Mucosa of rectum (tissue), 2 donors: Measurements from ENCODE around the gene TP53I11.

ENCODE experiments used
- H3K27ac ChIP-seq, 2 donors: one replicate each; pipeline ENCODE4 v1.7.0; 2013; ENCODE audit warnings: inconsistent platforms in 2 of 2, low read depth in 2 of 2, low read length in 2 of 2
- H3K27me3 ChIP-seq, 2 donors: one replicate each; pipeline ENCODE4 v1.7.0; 2013; ENCODE audit warnings: low read length in 2 of 2; ENCODE audit not compliant: control insufficient read depth in 2 of 2, insufficient read depth in 2 of 2
- H3K36me3 ChIP-seq, 2 donors: one replicate each; pipeline ENCODE4 v1.7.0; 2013; ENCODE audit warnings: low read length in 2 of 2; ENCODE audit not compliant: control insufficient read depth in 2 of 2, insufficient read depth in 2 of 2
- H3K4me1 ChIP-seq, 2 donors: one replicate each; pipeline ENCODE4 v1.7.0; 2013; ENCODE audit warnings: low read length in 2 of 2, mild to moderate bottlenecking in 1 of 2; ENCODE audit not compliant: control insufficient read depth in 2 of 2, insufficient read depth in 2 of 2
- H3K4me3 ChIP-seq, 2 donors: one replicate each; pipeline ENCODE4 v1.7.0; 2013; ENCODE audit warnings: low read length in 2 of 2
- H3K9ac ChIP-seq, 2 donors: one replicate each; pipeline ENCODE4 v1.7.0; 2013; ENCODE audit warnings: low read length in 2 of 2, low read depth in 1 of 2, mild to moderate bottlenecking in 1 of 2
- H3K9me3 ChIP-seq, 2 donors: one replicate each; pipeline ENCODE4 v1.7.0; 2013; ENCODE audit warnings: low read length in 2 of 2; ENCODE audit not compliant: control insufficient read depth in 2 of 2
- donor health status: healthy.
- donor health status: Normal muscosa, but diverticular disease.

The TP53I11 gene

DNA sequence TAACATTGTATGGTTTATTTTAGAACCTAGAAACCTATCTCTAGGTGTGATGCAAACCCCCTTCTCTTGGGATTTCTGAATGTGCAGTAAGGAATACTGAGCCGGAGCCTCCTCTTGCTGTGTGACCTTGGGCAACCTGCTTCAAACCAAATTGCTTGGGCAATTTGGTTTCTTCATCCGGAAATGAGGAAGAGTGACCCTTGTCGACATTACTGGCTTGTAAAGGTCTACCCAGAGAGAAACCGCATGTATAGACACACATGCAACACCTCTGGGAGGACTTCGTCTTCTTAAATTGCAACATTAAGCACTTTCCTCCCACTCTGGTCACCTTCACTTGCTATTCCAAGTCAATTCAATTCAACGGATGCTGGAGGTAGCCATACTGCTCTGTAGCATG lies 19.6 kb upstream of the TP53I11 start:
- Histone ChIP-seq H3K36me3 (no peaks in the 10 kb centered on the region), H3K27ac (no peak overlapping the region), H3K27me3 (no peaks in the 10 kb centered on the region), H3K4me3 (no peak overlapping the region), H3K9ac (no peak overlapping the region), H3K4me1 (peaks cover 4 to 10% of the 10 kb centered on the region in 2 donors), H3K9me3 (no peaks in the 10 kb centered on the region)

DNA sequence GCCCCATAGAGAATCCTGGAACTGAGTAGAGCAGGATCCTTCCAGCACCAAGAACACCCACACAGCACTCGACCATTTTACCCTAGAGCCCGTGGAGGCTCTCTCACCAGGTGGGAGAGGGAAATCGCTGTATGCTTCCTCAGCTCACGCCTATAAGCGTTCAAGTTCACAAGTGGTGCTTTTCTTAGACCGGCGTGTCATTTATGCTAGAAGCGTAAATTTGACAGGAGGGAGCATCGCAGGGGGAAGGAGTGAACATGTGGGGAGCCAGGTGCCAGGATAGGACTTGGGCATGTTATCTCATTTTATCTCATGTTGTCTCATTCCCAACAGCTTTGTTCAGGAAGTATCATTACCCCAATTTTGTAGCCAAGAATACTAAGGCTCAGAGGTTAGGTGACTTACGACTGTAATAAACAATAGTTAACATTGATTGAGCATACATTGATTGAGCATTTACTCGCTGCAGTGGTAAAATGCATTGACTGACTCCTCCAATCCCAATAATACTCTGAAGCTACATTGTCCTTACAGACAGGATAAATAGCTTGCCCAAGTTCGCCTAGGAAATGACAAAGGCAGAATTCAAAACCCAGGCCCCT lies 19.1 kb upstream of the TP53I11 start:
- Histone ChIP-seq H3K4me1 (peaks cover 4 to 10% of the 10 kb centered on the region in 2 donors), H3K27ac (no peak overlapping the region), H3K9ac (no peak overlapping the region), H3K4me3 (no peak overlapping the region), H3K9me3 (no peaks in the 10 kb centered on the region), H3K27me3 (no peaks in the 10 kb centered on the region), H3K36me3 (no peaks in the 10 kb centered on the region)

DNA sequence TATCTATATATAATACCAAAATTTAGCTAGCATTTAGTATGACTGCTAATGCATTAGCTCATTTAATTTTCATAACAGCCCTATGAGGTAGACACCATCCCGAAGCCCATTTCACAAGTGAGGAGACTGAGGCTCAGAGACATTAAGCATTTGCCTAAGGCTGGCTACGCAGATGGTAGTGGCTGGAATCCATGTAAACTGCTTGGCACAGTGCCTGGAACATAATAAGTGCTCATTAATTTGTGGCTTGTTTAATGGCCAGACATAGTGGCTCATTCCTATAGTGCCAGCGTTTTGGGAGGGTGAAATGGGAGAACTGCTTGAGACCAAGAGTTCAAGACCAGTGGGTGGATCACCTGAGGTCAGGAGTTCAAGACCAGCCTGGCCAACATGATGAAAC lies 17.8 kb upstream of the TP53I11 start:
- Histone ChIP-seq H3K9me3 (no peaks in the 10 kb centered on the region), H3K27ac (no peak overlapping the region), H3K27me3 (no peaks in the 10 kb centered on the region), H3K4me3 (no peak overlapping the region), H3K9ac (no peak overlapping the region), H3K36me3 (no peaks in the 10 kb centered on the region), H3K4me1 (peaks cover 4 to 10% of the 10 kb centered on the region in 2 donors)

GRCh38 chr11:44967930-44968496 lies 17.3 kb upstream of the TP53I11 start:
- Histone ChIP-seq H3K9me3 (no peaks in the 10 kb centered on the region), H3K4me1 (peaks cover 4 to 10% of the 10 kb centered on the region in 2 donors), H3K4me3 (no peak overlapping the region), H3K36me3 (no peaks in the 10 kb centered on the region), H3K27me3 (no peaks in the 10 kb centered on the region), H3K9ac (no peak overlapping the region), H3K27ac (no peak overlapping the region)

DNA sequence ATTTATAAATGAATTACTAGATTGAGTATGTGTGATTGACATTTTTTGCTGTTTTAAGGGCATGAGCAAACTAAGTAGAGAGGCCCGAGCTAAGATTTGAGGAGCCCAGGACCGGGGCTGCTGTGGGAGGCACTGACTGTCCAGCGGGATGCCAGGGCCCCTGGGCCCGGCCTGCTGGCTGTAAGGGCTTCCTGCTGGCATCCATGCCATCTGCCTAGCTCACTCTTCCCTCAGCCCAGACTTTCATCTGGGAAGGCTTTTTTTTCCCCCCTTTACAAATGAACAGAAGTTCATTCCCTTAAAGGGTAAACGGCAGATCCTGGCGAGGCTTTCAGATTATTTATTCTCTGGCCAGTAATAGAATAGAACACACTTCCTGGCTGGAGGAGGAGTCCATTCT lies 16.0 kb upstream of the TP53I11 start:
- Histone ChIP-seq H3K4me3 (no peak overlapping the region), H3K9me3 (no peaks in the 10 kb centered on the region), H3K27ac (no peak overlapping the region), H3K9ac (no peak overlapping the region), H3K36me3 (no peaks in the 10 kb centered on the region), H3K4me1 (peaks cover 4 to 10% of the 10 kb centered on the region in 2 donors), H3K27me3 (no peaks in the 10 kb centered on the region)

DNA sequence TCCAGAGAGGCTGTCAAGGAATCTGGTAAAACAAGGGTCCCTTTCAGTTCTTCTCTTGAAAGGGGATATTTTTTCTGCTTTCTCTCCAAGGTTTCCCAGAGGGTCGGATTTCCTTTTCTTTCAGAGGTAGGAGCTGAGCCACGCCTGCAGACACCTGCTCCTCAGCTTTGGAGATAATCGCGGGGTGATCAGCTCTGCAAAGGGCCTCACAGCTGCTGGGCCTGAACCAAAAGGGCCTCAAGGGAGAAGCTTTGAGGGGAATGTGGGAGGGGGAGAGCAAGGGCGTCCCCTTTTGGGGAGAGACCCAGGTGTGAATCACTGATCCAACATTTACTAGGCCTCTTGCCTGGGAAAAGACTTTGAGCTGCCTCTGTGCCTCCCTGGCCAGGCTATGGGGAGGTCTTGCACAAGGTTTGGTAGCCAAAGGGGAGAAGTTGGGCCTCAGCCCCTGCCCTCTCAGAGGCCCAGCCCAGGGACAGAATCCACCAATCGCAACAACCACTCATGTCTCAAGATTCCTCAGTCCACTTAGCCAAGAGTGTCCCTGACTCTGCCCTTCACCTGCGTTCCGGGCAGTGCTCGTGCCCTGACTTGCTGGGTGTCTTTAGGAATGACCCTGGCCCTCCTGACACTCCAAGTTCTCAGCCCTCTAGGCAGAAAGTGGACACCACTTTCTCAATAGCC lies 14.0 kb upstream of the TP53I11 start:
- Histone ChIP-seq H3K4me1 (peaks cover 2 to 3% of the 10 kb centered on the region in 2 donors), H3K27me3 (no peaks in the 10 kb centered on the region), H3K9ac (no peak overlapping the region), H3K27ac (no peak overlapping the region), H3K4me3 (no peak overlapping the region), H3K9me3 (no peaks in the 10 kb centered on the region), H3K36me3 (no peaks in the 10 kb centered on the region)

DNA sequence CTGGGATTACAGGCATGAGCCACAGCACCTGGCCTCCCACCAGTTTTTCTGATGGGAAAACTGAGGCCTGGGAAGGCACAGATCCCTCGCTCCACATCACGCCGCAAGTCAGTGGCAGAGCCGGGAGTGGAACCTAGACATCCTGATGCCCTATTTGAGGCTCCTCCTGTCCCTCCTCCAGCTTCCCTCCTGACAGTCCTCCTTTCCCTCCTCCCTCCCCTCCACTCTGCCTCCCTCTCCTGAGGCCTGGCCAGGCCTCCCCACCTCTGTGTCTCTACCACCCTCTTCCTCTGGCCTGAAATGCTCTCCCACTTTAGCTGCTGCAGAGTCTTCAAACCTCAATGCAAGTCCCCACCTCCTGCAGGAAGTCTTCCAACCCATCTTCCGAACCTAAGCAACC lies 13.3 kb upstream of the TP53I11 start:
- Histone ChIP-seq H3K27me3 (no peaks in the 10 kb centered on the region), H3K9ac (no peak overlapping the region), H3K27ac (no peak overlapping the region), H3K9me3 (no peaks in the 10 kb centered on the region), H3K4me3 (no peak overlapping the region), H3K36me3 (no peaks in the 10 kb centered on the region), H3K4me1 (peaks cover 1 to 2% of the 10 kb centered on the region in 2 donors)

DNA sequence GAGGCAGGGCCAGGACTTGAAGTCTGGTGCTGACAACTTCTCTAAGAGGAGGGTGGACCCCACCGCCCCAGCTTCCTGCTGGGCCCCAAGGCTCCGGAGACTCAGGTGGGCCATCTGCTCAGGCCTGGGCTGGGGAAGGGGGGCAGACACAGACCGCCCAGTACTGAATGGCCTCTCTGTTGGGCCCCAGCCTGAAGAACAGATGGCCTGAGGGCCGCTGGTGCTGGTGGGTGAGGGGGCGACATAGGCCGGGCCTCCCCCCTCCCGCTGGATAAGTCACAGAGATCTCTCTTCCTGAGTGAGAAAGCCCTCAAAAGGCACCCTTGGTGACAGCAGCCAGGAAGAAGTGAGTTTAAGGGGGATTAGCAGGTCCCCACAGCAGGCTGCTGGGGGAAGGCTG lies 12.5 kb upstream of the TP53I11 start:
- Histone ChIP-seq H3K9me3 (no peaks in the 10 kb centered on the region), H3K36me3 (no peaks in the 10 kb centered on the region)

GRCh38 chr11:44962464-44962863 lies 11.8 kb upstream of the TP53I11 start:
- Histone ChIP-seq H3K9ac (no peak overlapping the region), H3K27ac (no peak overlapping the region), H3K4me3 (no peak overlapping the region), H3K4me1 (peaks cover 8% of the 10 kb centered on the region in 2 donors), H3K9me3 (no peaks in the 10 kb centered on the region), H3K27me3 (no peaks in the 10 kb centered on the region), H3K36me3 (no peaks in the 10 kb centered on the region)

More for the DNA sequence above, 12.5 kb upstream of the TP53I11 start:
- H3K27me3 ChIP-seq: no peaks in the 10 kb centered on the region
- H3K4me1 ChIP-seq: peaks cover 8% of the 10 kb centered on the region in 2 donors
- no peak overlapping the region for H3K9ac ChIP-seq
- H3K27ac ChIP-seq: no peak overlapping the region
- H3K4me3 ChIP-seq: no peak overlapping the region

GRCh38 chr11:44960200-44960845 lies 9.6 kb upstream of the TP53I11 start:
- Histone ChIP-seq H3K27me3 (no peaks in the 10 kb centered on the region), H3K27ac (no peak overlapping the region), H3K9me3 (no peaks in the 10 kb centered on the region), H3K4me3 (no peak overlapping the region), H3K9ac (no peak overlapping the region), H3K36me3 (no peaks in the 10 kb centered on the region), H3K4me1 (peaks cover 16 to 19% of the 10 kb centered on the region in 2 donors)
